Fibroblast of lung (primary cell): ENCODE measurements around the gene ZNF579. TPM values are rescaled to one million over a fixed set of nuclear protein-coding genes. Genes with fewer than 3 reads are reported as not detected.

Source experiments
- DNase-seq, 2 donors: peaks; one replicate each; pipeline versions ENCODE4 v3.0.0 to v3.0.0-alpha.2; 2010; ENCODE audit warnings: low read depth in 2 of 2
- H2AFZ ChIP-seq: 2 replicates; pipeline ENCODE4 v1.5.1; 2012; ENCODE audit warnings: low read length, control low read depth, inconsistent platforms
- H3K27ac ChIP-seq: 2 replicates; pipeline ENCODE4 v1.5.1; 2011; ENCODE audit warnings: low read length, control low read depth; ENCODE audit not compliant: insufficient read depth
- H3K27me3 ChIP-seq: 2 replicates; pipeline ENCODE4 v1.5.1; 2011; ENCODE audit warnings: mild to moderate bottlenecking, low read length; ENCODE audit not compliant: control insufficient read depth, insufficient read depth
- H3K36me3 ChIP-seq: 2 replicates; pipeline ENCODE4 v1.5.1; 2011; ENCODE audit warnings: low read length; ENCODE audit not compliant: control insufficient read depth, insufficient read depth
- H3K4me1 ChIP-seq: 2 replicates; pipeline ENCODE4 v1.5.1; 2011; ENCODE audit warnings: low read length; ENCODE audit not compliant: control insufficient read depth, insufficient read depth; ENCODE audit errors: extremely low read depth
- H3K4me2 ChIP-seq: 2 replicates; pipeline ENCODE4 v1.5.1; 2011; ENCODE audit warnings: low read length, control low read depth; ENCODE audit not compliant: insufficient read depth; ENCODE audit errors: extremely low read depth
- H3K4me3 ChIP-seq, 4 experiments: fragments of 200-600 bp in 1 of 4; sonication (generic) in 1 of 4; replicated peaks in 1 of 4; 2 replicates each; pipeline ENCODE4 v1.5.1; 2011 to 2016; ENCODE audit warnings: low read length in 4 of 4, low read depth in 3 of 4, mild to moderate bottlenecking in 3 of 4, control low read depth in 2 of 4, inconsistent platforms in 1 of 4, mixed read lengths in 1 of 4; ENCODE audit not compliant: insufficient read depth in 1 of 4; ENCODE audit errors: control extremely low read depth in 1 of 4
- H3K79me2 ChIP-seq: 2 replicates; pipeline ENCODE4 v1.5.1; 2012; ENCODE audit warnings: mild to moderate bottlenecking, low read length, inconsistent platforms; ENCODE audit not compliant: control insufficient read depth, insufficient read depth
- H3K9ac ChIP-seq: 2 replicates; pipeline ENCODE4 v1.5.1; 2011; ENCODE audit warnings: mild to moderate bottlenecking, low read length, control low read depth; ENCODE audit not compliant: insufficient read depth
- H3K9me3 ChIP-seq: 2 replicates; pipeline ENCODE4 v1.5.1; 2012; ENCODE audit warnings: low read depth, low read length; ENCODE audit not compliant: control insufficient read depth, insufficient read depth
- H4K20me1 ChIP-seq: 2 replicates; pipeline ENCODE4 v1.5.1; 2011; ENCODE audit warnings: low read length; ENCODE audit not compliant: control insufficient read depth, insufficient read depth; ENCODE audit errors: extremely low read depth
- EZH2 ChIP-seq: IDR thresholded peaks from 2 replicates; pipeline ENCODE4 v1.5.1; 2012; ENCODE audit warnings: low read length, control low read depth, mild to moderate bottlenecking; ENCODE audit errors: missing control alignments
- polyA minus RNA-seq: library from RNA; depleted of rRNA, polyadenylated mRNA; stranded (reverse); fragments of >200 nt; gene quantifications from 2 replicates; pipeline ENCODE4 v1.2.3, GENCODE V29; 2011; ENCODE audit warnings: low replicate concordance
- polyA plus RNA-seq, 2 donors: library from polyadenylated mRNA; depleted of rRNA in 1 of 2; stranded (reverse) in 1 of 2; unstranded in 1 of 2; fragments of >200 nt; gene quantifications; 2 replicates each; pipeline ENCODE4 v1.2.1, GENCODE V29; 2011 to 2012; ENCODE audit warnings: missing spikeins in 1 of 2
- total RNA-seq: library from RNA; depleted of rRNA; stranded (reverse); fragments of >200 nt; gene quantifications from 2 replicates; pipeline ENCODE4 v1.2.1, GENCODE V29; 2014
- TF ChIP-seq, protein P1 (sequence below), 2 donors: IDR thresholded peaks in 1 of 2; conservative IDR thresholded peaks in 1 of 2; 1 replicate in 1 of 2; 2 replicates in 1 of 2; pipeline ENCODE4 v1.5.1; 2011 to 2012; ENCODE audit warnings: low read length in 2 of 2, control low read depth in 1 of 2, inconsistent platforms in 1 of 2, low read depth in 1 of 2, mild to moderate bottlenecking in 1 of 2

The ZNF579 gene, protein sequence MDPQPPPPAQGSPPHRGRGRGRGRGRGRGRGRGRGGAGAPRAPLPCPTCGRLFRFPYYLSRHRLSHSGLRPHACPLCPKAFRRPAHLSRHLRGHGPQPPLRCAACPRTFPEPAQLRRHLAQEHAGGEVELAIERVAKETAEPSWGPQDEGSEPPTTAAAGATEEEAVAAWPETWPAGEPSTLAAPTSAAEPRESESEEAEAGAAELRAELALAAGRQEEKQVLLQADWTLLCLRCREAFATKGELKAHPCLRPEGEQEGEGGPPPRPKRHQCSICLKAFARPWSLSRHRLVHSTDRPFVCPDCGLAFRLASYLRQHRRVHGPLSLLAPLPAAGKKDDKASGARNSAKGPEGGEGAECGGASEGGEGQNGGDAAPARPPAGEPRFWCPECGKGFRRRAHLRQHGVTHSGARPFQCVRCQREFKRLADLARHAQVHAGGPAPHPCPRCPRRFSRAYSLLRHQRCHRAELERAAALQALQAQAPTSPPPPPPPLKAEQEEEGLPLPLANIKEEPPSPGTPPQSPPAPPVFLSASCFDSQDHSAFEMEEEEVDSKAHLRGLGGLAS
- 3.3 and 5.4 TPM in 2 replicates for total RNA-seq
- polyA plus RNA-seq: 4.2 and 5.0 TPM in 2 replicates
- polyA plus RNA-seq (2012): 7.6 and 8.4 TPM in 2 replicates
- 19.2 and 29.3 TPM in 2 replicates for polyA minus RNA-seq

DNA sequence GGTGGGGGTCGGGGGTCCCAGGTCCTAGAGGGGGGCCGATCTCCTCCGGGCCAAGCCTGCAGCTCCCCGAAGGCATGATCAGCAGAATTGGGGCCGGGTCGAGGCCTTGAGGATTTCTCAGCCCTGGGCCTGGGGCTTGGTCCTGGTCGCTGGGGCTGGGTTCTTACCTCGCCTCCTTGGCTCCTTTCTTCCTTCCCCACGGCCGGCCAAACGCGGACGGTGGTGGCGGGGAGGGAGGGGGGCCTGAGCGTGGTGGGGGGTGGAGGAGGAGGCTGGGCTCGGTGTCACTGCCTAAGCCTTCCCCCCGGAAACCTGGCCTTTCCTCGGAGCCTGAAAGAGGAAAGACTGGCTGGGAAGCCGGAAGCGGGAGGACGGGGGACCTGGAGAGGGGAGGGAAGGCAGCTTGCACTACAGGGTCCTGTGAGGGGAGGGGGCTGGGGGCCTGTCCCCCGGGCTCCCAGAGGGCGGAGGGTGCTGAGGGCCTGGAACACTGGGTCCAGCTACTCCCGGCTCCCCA, at the start of gene ZNF579:
TSS of gene ZNF579 (minus strand) at position 221 of the 517 bp plus-strand sequence. CDS start 1,209 bp downstream, outside the sequence.
- peaks cover 11% of the 10 kb centered on the region for H3K79me2 ChIP-seq
- H3K9ac ChIP-seq: peak within 1 kb of the TSS; percentile 80
- no peaks in the 10 kb centered on the region for H3K9me3 ChIP-seq
- peaks cover 4% of the 10 kb centered on the region for H3K36me3 ChIP-seq
- TF ChIP-seq, protein P1, sequence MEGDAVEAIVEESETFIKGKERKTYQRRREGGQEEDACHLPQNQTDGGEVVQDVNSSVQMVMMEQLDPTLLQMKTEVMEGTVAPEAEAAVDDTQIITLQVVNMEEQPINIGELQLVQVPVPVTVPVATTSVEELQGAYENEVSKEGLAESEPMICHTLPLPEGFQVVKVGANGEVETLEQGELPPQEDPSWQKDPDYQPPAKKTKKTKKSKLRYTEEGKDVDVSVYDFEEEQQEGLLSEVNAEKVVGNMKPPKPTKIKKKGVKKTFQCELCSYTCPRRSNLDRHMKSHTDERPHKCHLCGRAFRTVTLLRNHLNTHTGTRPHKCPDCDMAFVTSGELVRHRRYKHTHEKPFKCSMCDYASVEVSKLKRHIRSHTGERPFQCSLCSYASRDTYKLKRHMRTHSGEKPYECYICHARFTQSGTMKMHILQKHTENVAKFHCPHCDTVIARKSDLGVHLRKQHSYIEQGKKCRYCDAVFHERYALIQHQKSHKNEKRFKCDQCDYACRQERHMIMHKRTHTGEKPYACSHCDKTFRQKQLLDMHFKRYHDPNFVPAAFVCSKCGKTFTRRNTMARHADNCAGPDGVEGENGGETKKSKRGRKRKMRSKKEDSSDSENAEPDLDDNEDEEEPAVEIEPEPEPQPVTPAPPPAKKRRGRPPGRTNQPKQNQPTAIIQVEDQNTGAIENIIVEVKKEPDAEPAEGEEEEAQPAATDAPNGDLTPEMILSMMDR (conservative IDR thresholded peaks at IDR 0.05 in 1 of 2, IDR thresholded peaks at IDR 0.05 in 1 of 2; ENCODE audit: low read depth in 1 of 2, low read length in 2 of 2): no peak
- no peak for TF ChIP-seq EZH2
- no peaks in the 10 kb centered on the region for H4K20me1 ChIP-seq
- peak within 1 kb of the TSS; percentile 97 for H3K4me2 ChIP-seq
- peak; percentile 89 to 93 for DNase-seq
- peak within 1 kb of the TSS; percentile 75 for H3K27ac ChIP-seq
- no peaks in the 10 kb centered on the region for H3K27me3 ChIP-seq
- peak within 1 kb of the TSS; percentile 77 to 89 (median 87) for H3K4me3 ChIP-seq
- H2AFZ ChIP-seq: peak within 1 kb of the TSS; percentile 95
- H3K4me1 ChIP-seq: peaks cover 3% of the 10 kb centered on the region

DNA sequence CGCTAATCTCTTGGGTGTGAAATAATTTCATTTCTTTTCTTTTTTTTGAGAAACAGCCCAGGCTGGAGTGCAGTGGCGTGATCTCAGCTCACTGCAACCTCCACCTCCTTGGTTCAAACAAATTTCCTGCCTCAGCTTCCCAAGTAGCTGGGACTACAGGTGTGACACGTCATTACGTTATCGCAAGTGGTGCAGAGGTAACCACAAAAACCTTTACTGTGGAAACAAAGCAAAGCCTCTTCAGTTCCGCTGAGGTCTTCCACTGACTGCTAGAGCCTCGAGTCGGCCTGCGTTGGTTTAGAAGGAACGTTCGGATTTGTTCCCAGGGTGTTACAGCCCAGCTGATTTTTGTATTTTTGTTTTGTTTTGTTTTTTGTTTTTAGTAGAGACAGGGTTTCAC, 45.7 kb upstream of the ZNF579 start:
- H3K27ac ChIP-seq: no peak overlapping the region
- no peaks in the 10 kb centered on the region for H4K20me1 ChIP-seq
- H3K27me3 ChIP-seq: no peaks in the 10 kb centered on the region
- no peak overlapping the region for H3K9ac ChIP-seq
- no peak for TF ChIP-seq EZH2
- TF ChIP-seq, protein P1 (conservative IDR thresholded peaks at IDR 0.05 in 1 of 2, IDR thresholded peaks at IDR 0.05 in 1 of 2; ENCODE audit: low read depth in 1 of 2, low read length in 2 of 2): no peak
- H3K4me2 ChIP-seq: no peak overlapping the region
- DNase-seq: no peak
- no peaks in the 10 kb centered on the region for H3K9me3 ChIP-seq
- peaks cover 3% of the 10 kb centered on the region for H3K36me3 ChIP-seq
- H2AFZ ChIP-seq: no peak overlapping the region
- H3K4me3 ChIP-seq: no peak overlapping the region
- no peaks in the 10 kb centered on the region for H3K79me2 ChIP-seq
- peaks cover 2% of the 10 kb centered on the region for H3K4me1 ChIP-seq

DNA sequence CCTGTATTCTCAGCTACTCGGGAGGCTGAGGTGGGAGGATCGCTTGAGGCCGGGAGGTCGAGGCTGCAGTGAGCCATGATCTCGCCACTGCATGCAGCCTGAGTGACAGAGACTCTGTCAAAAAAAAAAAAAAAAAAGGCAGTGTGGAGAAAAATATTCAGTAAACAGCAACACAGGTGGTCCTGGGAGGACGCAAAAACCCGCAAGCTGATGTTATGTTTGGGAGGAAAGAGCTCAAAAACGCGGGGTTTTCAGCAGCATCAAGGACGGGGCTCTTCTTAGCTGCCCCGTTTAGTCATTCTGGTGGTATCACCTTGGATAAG, 44.3 kb upstream of the ZNF579 start:
- no peak for TF ChIP-seq EZH2
- TF ChIP-seq, protein P1 (conservative IDR thresholded peaks at IDR 0.05 in 1 of 2, IDR thresholded peaks at IDR 0.05 in 1 of 2; ENCODE audit: low read depth in 1 of 2, low read length in 2 of 2): no peak
- Histone ChIP-seq H3K4me3 (peak overlapping the region; percentile 43 to 84 (median 68)), H3K27ac (no peak overlapping the region), H3K9me3 (no peaks in the 10 kb centered on the region), H3K79me2 (no peaks in the 10 kb centered on the region), H2AFZ (peak overlapping the region; percentile 95), H3K4me1 (peaks cover 2% of the 10 kb centered on the region), H3K4me2 (peak overlapping the region; percentile 93), H3K36me3 (peaks cover 5% of the 10 kb centered on the region), H3K9ac (no peak overlapping the region), H4K20me1 (no peaks in the 10 kb centered on the region), H3K27me3 (no peaks in the 10 kb centered on the region)
- DNase-seq: no peak
